Urinary bladder (tissue), 4 donors: ENCODE results near the gene MEGF8. TPM values are rescaled to one million over a fixed set of nuclear protein-coding genes. Genes with fewer than 3 reads are reported as not detected.

Experiments used
- DNase-seq: peaks from one replicate; pipeline ENCODE4 v3.0.0-alpha.2; 2015; ENCODE audit errors: extremely low spot score
- H3K27ac ChIP-seq: one replicate; pipeline ENCODE4 v1.5.1; 2013; ENCODE audit warnings: low read depth, mild to moderate bottlenecking, moderate library complexity
- H3K36me3 ChIP-seq: one replicate; pipeline ENCODE4 v1.6.1; 2013; ENCODE audit warnings: mild to moderate bottlenecking, moderate library complexity; ENCODE audit not compliant: insufficient read depth
- H3K4me1 ChIP-seq: one replicate; pipeline ENCODE4 v1.6.1; 2013; ENCODE audit warnings: mild to moderate bottlenecking, moderate library complexity; ENCODE audit not compliant: insufficient read depth
- H3K4me3 ChIP-seq: one replicate; pipeline ENCODE4 v1.5.1; 2013; ENCODE audit warnings: low read depth, low read length
- WGBS: extraction: QIAGEN DNeasy Blood & Tissue Kit; methylation state at CpG from one replicate; pipeline ENCODE4 v1.1.7; 2013; 5-methylcytosine and 5-hydroxymethylcytosine counted together
- polyA plus RNA-seq: library from polyadenylated mRNA; stranded (reverse); fragments of 200-250 nt; gene quantifications from one replicate; pipeline ENCODE4 v1.2.3, GENCODE V29; 2013
- total RNA-seq: library from RNA; depleted of rRNA; stranded (reverse); fragments of >200 nt; gene quantifications from one replicate; pipeline ENCODE4 v1.2.3, GENCODE V29; 2014
- donor health status: healthy with polysubstance abuse.
- donor health status: healthy.

The MEGF8 gene
- total and polyA plus RNA-seq, 2 donors, result 14.7 to 19.8 TPM

- H3K4me3 ChIP-seq, result no peak overlapping the region
- H3K27ac ChIP-seq, result no peak overlapping the region
- H3K36me3 ChIP-seq, result no peaks in the 10 kb centered on the region
- H3K4me1 ChIP-seq, result no peaks in the 10 kb centered on the region
- WGBS, result 93% methylated on average over 8 of the region's 8 CpGs
- DNase-seq, result no peak
Measured at GRCh38 chr19:42411581-42412178, 86.2 kb downstream of the MEGF8 start.

DNA sequence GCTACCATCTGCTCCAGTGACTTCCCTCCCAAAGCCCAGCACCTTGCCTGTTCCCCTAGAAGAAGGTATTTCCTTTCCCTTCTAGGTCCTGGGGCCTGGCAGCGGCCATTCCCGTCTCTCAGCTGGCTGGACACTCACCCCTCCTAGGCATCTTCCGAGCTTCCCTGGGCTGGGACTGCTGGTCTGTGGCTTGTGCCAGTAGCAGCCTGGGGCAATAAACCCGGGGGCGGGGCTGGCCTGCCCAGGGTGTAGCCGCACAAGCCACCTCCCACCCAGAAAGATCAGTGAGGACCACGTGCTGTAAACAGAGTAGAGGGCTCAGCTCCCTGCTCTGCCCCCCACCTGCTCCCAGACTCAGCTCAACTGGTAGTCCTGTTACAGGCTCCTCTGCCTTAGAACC lies 86.8 kb downstream of the MEGF8 start:
- WGBS, result 53% methylated on average over 7 of the region's 7 CpGs
- DNase-seq, result no peak
- Histone ChIP-seq H3K4me1 (no peaks in the 10 kb centered on the region), H3K4me3 (no peak overlapping the region), H3K36me3 (no peaks in the 10 kb centered on the region), H3K27ac (no peak overlapping the region)

DNA sequence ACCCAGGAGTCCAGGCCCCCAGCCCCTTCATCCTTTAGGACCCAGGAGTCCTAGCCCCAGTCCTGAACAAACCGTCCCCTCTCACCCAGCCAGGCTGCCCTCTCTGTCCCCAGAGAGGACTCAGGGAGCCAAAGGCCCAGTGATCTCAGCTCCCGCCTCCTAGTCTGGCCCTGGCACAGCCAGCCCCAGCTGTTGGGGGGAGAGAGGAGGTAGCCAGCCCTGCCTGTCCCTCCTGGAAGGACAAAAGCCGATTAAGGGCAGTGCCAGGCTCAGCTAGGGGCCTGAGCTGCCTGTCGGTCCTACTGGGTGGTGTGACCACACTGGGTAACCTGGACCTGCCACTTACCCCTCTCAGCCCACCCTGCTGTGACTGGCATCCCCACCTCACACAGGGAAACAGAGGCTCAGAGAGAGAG lies 87.2 kb downstream of the MEGF8 start:
- no peaks in the 10 kb centered on the region for H3K4me1 ChIP-seq
- 68% methylated on average over 4 of the region's 4 CpGs for WGBS
- no peak for DNase-seq
- H3K27ac ChIP-seq, result no peak overlapping the region
- no peak overlapping the region for H3K4me3 ChIP-seq
- H3K36me3 ChIP-seq, result no peaks in the 10 kb centered on the region

DNA sequence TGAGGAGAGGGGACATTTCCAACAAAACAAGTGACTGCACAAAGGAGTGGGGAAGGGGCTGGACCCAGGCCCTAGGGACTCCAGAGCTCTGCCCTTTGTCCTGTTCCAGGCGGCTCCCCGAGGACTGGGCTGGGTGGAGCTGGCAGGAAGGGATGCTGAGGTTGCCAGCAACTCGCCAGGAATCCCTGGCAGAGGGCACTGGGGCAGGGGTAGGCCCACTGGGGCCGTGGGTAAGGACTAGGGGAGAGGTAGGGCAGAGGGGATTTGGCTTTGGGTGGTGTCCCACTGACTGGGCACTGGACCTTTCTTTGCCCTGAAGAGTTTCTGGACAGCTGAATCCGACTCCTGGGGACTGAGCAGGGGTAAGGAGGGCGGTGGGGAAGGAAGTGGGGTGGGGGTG lies 93.9 kb downstream of the MEGF8 start:
- WGBS, result 75% methylated on average over 6 of the region's 6 CpGs
- H3K27ac ChIP-seq, result no peak overlapping the region
- H3K4me1 ChIP-seq, result no peaks in the 10 kb centered on the region

GRCh38 chr19:42420055-42420544 lies 94.7 kb downstream of the MEGF8 start:
- Histone ChIP-seq H3K36me3 (no peaks in the 10 kb centered on the region), H3K4me3 (no peak overlapping the region), H3K4me1 (no peaks in the 10 kb centered on the region), H3K27ac (no peak overlapping the region)
- 38% methylated on average over 10 of the region's 10 CpGs for WGBS
- no peak for DNase-seq

More for the DNA sequence above, 93.9 kb downstream of the MEGF8 start:
- H3K4me3 ChIP-seq, result no peak overlapping the region
- DNase-seq, result no peak
- no peaks in the 10 kb centered on the region for H3K36me3 ChIP-seq

DNA sequence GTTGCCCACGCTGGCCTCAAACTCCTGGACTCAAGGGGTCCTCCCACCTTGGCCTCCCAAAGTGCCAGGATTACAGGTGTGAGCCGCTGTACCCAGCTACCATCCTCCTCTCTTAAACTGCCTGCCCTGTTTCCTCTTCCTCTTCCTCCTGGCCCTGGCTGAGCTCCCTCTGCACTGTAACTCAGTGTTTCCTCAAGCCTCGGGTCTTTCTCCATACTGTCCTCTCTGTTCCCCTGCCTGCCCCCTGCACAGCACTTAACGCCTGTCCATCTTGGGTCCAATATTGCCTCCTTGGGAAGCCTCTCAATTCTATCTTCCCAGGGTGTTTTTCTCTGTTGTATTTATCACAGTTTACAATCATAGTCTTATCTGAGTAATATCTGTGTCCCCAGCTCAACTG lies 95.7 kb downstream of the MEGF8 start:
- H3K4me3 ChIP-seq, result no peak overlapping the region
- no peaks in the 10 kb centered on the region for H3K36me3 ChIP-seq

DNA sequence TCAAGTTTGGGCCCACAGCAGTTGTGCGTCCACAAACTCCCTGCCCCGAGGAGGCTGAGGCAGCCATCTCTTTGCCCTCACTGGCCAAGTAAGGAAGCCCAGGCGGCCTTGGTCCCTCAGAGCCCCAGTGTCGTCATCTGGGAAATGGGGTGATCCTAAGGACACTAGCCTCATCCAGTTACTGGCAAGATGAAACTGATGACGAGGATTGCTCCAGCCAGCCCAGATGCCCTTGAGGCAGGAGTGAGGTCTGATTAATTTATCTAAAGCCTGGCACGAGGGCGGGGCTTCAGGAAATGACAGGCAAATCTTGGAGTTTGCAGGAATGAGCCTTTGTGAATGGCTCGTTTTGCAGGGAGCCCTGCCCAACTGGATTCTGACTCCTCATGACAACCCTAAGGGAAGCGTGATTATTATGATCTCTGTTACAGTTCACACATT lies 96.2 kb downstream of the MEGF8 start:
- DNase-seq, result no peak
- H3K4me3 ChIP-seq, result no peak overlapping the region
- no peaks in the 10 kb centered on the region for H3K4me1 ChIP-seq
- H3K27ac ChIP-seq, result no peak overlapping the region
- 78% methylated on average over 9 of the region's 9 CpGs for WGBS
- H3K36me3 ChIP-seq, result no peaks in the 10 kb centered on the region

More for the DNA sequence above, 95.7 kb downstream of the MEGF8 start:
- H3K27ac ChIP-seq, result no peak overlapping the region
- DNase-seq, result no peak
- no peaks in the 10 kb centered on the region for H3K4me1 ChIP-seq
- WGBS, result 70% methylated on average over 4 of the region's 4 CpGs

- Histone ChIP-seq H3K36me3 (no peaks in the 10 kb centered on the region), H3K27ac (peak overlapping the region; percentile 0), H3K4me1 (no peaks in the 10 kb centered on the region), H3K4me3 (peak overlapping the region; percentile 45)
- no peak for DNase-seq
- WGBS, result 61% methylated on average over 17 of the region's 17 CpGs
Measured at GRCh38 chr19:42422092-42422900, 96.9 kb downstream of the MEGF8 start.

DNA sequence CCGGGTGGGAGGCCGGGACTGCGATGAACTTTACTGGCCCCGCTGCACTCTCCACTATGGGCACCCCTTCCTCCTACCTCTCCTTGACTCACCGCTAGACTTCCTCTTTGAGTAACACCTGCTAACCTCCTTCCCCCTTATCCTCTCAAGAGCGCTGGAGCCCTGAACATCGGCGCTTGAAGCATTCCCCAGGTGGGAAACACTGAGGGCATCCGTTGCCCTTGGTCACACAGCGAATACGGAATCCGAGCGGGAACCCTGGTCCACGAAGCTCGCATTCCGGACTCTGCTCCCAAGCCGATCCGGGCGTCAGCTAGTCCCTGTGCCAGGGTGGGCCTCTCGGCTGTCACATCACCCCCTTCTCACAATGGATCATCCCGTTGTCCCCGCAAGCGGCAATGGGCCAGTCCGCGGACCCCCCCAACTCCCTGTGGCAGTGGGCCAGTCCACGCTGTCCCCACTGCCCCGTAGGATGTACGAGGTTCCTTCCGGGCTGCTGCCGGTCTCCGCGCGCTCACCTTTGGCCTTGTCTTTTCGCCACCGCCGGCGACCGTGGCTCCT lies 97.5 kb downstream of the MEGF8 start:
- H3K36me3 ChIP-seq, result no peaks in the 10 kb centered on the region
- no peak for DNase-seq
- no peaks in the 10 kb centered on the region for H3K4me1 ChIP-seq
- H3K27ac ChIP-seq, result peak overlapping the region; percentile 0
- 3% methylated on average over 38 of the region's 38 CpGs for WGBS
- H3K4me3 ChIP-seq, result peak overlapping the region; percentile 45

- Histone ChIP-seq H3K4me3 (peak overlapping the region; percentile 45), H3K36me3 (no peaks in the 10 kb centered on the region), H3K4me1 (no peaks in the 10 kb centered on the region), H3K27ac (no peak overlapping the region)
- 1% methylated on average over 65 of the region's 65 CpGs for WGBS
- peak; percentile 92 for DNase-seq
Measured at GRCh38 chr19:42423462-42424344, 98.3 kb downstream of the MEGF8 start.

GRCh38 chr19:42424345-42424707 lies 98.9 kb downstream of the MEGF8 start:
- no peak for DNase-seq
- H3K36me3 ChIP-seq, result no peaks in the 10 kb centered on the region
- no peak overlapping the region for H3K27ac ChIP-seq
- no peaks in the 10 kb centered on the region for H3K4me1 ChIP-seq
- H3K4me3 ChIP-seq, result peak overlapping the region; percentile 45
- 57% methylated on average over 15 of the region's 15 CpGs for WGBS

- H3K36me3 ChIP-seq, result no peaks in the 10 kb centered on the region
- no peaks in the 10 kb centered on the region for H3K4me1 ChIP-seq
- DNase-seq, result no peak
- no peak overlapping the region for H3K27ac ChIP-seq
- WGBS, result 75% methylated on average over 13 of the region's 13 CpGs
- no peak overlapping the region for H3K4me3 ChIP-seq
Measured at GRCh38 chr19:42424712-42425131, 99.3 kb downstream of the MEGF8 start.

DNA sequence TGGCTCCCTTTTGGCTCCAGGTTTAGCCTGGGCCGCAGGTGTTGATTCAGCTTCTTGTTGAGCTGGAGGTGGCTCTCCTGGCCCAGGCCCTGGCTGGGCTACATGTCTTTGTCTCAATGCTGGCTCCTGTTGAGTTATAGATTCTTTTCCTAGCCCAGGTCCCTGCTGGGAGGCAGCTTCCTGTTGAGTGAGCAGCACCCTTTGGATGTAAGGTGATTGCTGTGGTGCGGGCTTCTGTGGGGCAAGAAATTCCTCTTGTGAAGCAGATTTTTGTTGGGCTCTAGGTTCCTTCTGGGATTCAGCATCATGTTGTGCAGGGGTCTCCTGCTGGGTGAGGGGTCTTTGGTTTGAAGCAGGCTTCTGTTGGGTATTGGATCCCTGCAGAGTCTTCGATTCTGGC lies 101.2 kb downstream of the MEGF8 start:
- no peak for DNase-seq
- Histone ChIP-seq H3K36me3 (no peaks in the 10 kb centered on the region), H3K4me3 (no peak overlapping the region), H3K4me1 (no peaks in the 10 kb centered on the region), H3K27ac (no peak overlapping the region)
- 93% methylated on average over 3 of the region's 3 CpGs for WGBS
